GM18951 (cell line): ENCODE measurements around the gene POMP.
A peak's percentile ranks its signal among the peaks of the same experiment; 100 is the strongest.

Experiments used
- POLR2A ChIP-seq: IDR thresholded peaks from 4 replicates; pipeline ENCODE4 v1.6.1; 2011; ENCODE audit warnings: mild to moderate bottlenecking; ENCODE audit not compliant: insufficient read length, insufficient read depth; ENCODE audit errors: extremely low read depth
- in situ Hi-C: fragments of 300-500 bp; cut with MboI; formaldehyde crosslinking; loops from one replicate; pipeline ENCODE4 v1.12.0; 2022; ENCODE audit warnings: low sequenced_read_pairs, mixed read lengths, inconsistent platforms; ENCODE audit not compliant: unreplicated experiment

POMP gene

DNA sequence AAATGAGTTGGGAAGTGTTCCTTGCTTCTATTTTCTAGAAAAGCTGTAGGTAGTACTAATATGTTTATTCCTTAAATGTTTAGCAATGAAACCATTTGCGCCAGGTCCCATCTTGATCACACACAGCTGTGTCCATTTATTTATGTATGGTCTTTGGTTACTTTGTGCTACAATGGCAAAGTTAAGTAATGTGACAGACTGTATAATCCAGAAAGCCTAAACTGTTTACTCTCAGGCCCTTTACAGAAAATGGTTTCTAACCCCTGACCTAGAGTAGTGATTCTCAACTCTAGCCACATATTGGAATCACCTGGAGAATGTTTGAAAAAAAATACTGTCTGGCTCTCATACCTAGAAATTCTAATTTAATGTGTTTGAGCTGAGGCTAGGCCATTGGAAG, 38.5 kb downstream of the POMP start:
- in situ Hi-C loops, result no loop called here
- no peak for TF ChIP-seq POLR2A

DNA sequence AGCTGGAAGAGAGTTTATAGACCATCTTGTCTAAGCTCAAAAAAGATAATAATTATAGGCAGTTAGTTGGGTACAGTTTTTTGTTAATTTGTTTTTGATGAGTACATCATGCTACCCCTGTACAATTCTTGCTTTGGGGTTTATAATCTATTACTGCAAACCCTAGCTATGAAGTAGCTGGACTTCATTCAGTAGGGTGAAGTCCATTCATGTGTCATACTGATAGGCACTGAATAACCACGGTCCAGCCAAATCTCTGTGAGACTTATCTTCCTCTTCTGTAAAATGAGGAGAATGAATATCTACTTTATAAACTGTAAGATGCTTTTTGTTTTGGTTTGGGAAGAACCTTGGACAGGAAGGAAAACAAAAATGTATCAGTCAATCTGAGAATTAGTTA, 40.3 kb downstream of the POMP start:
- in situ Hi-C loops, result no loop called here
- TF ChIP-seq POLR2A, result no peak

DNA sequence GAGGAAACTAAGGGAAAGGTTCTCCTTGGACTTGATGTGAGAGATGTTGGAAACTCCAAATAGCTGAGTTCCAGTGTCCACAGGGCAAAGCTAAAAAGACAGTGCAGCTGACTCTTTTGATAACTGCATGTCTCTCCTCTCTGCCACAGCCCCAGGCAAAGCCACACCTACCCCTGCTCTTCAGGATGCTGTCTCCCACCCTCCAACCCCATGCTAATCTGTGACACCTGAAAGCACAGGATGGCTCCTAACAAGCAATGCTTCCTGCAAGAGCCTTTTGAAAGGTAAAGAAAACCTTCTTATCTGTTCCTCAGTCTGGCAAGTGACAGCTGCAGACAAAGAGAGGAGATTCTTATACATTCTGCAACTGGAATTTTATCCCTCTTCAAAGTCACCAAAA, 45.4 kb downstream of the POMP start:
- TF ChIP-seq POLR2A, result no peak
- in situ Hi-C loops, result no loop called here

DNA sequence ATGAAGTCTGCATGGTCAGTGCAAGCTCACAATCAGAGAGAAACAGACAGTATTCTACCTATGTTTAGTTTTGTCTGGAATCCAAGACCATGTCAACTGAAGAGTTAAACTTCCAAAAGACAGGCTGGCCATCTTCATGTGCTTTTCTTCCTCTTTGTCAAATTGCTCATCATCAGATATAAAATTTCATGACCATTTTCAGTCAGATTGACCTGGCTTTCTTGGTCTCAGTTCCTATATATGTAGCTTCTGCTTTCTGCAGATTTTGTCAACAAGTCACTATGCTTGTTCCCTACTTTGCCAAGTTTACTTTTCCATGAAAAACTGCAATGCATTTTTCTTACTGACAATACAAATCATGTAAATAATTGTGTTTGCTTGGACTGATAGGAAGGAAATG, 46.0 kb downstream of the POMP start:
- in situ Hi-C loops, result no loop called here
- no peak for TF ChIP-seq POLR2A

DNA sequence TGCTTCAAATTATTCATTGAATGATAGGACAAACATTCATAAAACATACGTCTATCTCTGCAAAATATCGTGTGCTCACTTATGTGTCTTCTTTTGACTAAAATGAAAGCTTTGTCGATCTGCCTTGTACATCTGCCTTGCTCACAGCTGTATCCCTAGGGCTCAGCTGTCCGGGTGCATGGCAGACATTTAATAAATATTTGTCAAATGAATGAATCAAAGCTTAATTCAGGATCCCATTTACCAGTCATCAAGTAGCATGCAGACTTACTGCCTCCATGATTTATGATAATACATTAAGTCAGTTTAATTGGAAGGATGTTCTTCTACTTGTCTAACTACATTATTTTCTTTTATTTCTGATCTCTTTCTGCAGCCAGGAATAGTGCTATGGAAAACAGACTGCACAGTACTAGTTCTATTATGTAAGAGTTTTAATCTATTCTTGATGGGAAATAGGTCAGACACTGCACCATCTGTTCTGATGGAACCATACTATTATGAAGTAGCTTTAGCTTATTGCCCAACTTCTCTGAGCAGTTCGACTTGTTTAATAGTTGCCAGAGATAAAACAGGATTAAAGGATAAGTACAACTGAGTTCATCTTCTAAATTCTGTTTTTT, 46.6 kb downstream of the POMP start:
- in situ Hi-C loops, result no loop called here
- TF ChIP-seq POLR2A, result no peak

DNA sequence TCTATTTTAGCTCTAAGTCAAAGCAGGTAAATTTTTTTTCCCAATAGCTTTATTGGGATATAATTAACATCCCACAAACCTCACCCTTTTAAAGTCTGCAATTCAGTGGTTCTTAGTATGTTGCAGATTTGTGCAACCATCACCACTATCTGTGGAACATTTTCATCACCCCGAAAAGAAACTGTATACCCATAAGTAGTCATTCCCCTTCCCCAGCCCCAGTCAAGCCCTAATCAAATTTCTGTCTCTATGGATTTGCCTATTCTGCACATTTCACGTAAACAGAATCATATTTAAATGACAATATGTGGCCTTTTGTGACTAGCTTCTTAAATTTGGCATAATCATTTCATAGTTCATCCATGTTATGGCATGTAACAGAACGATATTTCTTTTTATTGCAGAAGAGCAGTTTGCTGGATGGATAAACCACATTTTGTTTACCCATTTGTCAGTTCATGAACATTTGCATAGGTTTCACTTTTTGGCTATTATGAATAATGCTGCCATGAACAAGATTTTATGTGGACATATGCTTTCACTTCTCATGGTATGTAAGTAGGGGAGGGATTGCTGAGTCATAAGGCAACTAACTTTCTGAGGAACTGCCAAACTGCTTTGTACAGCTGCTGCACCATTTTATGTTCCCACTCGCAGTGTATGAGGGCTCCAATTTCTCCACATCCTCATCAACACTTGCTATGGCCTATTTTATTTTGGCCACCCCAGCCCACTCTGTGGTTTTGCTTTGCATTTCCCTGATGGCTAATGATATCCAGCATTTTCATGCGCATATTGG, 48.9 kb downstream of the POMP start:
- in situ Hi-C loops, result no loop called here
- TF ChIP-seq POLR2A, result no peak

DNA sequence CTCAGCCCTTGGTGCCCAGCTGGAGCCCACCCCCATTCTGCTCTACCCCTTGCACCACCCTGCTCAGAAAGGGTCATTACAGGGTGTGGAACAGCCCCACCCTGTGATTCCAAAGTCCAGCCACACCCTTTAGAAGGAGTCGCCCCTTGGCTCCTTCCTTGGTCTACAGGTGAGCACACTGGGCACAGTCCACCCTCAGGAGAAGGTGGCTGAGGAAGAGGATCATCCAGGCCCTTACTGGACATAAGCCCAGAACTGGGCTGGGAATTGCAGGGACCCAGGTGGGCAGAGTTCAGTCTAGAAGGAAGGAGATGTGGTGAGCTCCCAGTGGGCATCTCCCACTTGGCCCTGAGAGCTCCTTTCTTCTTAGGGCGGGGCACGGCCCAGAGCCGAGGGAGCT, 51.2 kb downstream of the POMP start:
- TF ChIP-seq POLR2A, result no peak
- in situ Hi-C loops, result no loop called here

DNA sequence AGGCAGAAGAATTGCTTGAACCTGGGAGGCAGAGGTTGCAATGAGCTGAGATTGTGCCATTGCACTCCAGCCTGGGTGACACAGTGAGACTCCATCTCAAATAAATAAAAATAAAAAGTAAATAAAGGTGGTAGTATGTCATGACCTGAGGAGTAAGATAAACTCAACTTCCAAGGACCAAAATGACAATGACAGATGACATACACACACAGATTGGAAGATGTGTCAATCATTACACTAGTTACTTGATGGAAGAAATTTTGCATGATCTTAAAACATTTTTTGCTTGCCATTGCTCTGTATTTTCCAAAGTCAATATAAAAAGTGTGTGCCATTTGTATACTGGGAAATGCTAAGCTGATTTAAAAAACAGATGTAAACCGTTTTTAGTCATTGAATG, 55.7 kb downstream of the POMP start:
- TF ChIP-seq POLR2A, result no peak
- in situ Hi-C loops, result no loop called here

DNA sequence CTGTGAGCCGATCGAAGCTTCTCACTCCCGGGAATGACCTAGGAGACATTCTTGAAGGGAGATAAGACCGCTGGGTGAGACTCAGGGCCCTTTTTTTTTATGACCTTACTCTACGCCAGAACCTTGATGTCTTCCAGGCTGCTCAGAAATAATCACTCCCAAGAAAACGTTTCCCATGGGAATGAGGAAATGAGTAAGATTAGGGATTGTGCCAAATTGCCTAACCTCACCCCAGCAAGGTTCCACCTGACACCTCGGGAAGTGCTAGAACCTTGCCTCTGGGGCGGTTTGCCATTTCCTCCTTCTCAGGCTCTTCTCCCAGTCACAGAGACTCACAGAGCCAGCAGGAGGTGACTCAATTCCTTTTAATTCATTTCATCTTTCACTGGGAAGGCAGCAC, 57.6 kb downstream of the POMP start:
- no peak for TF ChIP-seq POLR2A
- in situ Hi-C loops, result no loop called here

DNA sequence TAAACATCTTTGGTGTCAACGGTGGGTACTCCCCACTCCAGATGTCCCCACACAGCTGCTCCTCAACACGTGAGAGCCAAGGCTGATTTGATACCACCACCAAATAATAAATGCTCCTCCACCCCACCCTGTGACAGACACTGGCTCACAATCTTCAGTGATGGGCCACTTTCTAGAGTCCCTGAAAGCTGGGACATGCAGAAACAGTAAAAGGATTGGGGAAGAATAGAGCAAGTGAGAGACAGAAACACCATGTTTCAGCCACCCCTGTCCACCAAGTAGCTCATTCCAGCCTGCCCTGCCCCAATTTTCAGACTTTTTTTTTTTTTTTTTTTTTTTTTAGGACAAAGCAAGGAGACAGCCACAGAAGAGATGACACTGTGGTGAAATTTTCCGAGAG, 58.2 kb downstream of the POMP start:
- no peak for TF ChIP-seq POLR2A

DNA sequence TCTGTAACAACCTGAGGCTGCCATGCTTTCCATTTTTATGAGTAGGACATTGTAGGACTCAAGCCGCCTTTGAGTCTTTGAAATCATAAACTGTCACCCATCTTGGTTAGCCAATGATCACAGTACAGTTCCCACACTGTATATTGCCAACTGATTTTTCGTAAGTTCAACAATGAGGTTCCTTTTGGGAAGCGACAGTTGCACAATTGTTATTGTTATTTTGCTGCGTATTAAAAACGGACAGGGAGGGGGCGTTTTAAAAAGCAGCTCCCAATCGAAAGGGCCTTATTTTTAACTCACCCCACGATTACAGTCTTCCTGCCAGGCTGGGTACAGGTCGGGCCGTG, 59.2 kb downstream of the POMP start:
- TF ChIP-seq POLR2A, result no peak
- in situ Hi-C loops, result no loop called here

More for the DNA sequence above, 58.2 kb downstream of the POMP start:
- in situ Hi-C loops, result no loop called here

DNA sequence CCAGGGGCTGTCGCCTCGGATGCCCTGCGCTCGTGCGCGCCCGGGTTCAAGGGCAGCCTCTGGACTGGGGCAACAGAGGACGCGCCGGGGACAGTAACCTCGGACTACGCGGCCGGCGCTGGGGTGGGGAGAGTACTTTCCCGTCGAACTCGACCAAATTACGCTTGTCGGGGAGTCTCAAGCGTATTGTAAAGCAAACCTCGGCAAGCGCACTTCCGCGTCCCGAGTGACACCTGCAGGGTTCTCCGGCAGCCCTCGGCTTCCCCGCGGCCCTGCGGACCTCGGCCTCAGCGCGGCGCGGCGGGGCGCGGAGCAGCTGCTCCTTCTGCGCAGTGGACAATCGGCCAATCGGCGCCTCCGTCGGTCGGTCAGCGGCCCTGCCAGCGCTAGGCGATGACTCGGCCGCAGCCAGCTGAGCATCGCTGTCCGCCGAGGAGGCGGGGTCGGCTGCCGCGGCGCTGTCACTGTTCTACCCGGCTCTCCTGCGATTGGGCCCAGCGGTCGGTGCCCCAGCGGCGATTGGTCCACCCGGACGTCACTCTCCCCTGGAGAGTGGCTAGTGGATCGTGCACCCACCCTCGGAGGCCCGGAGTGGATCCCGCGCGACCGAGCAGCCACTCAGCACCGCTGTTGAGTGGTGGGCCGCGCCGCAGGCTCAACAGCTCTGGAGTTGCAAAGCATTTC, 59.8 kb downstream of the POMP start, which contains the start of gene SLC46A3:
SLC46A3 (minus strand) TSS at position 428 of the 684 bp plus-strand sequence. CDS start 972 bp downstream, outside the sequence.
- in situ Hi-C loops, result no loop called here
- peak; percentile 61 for TF ChIP-seq POLR2A

DNA sequence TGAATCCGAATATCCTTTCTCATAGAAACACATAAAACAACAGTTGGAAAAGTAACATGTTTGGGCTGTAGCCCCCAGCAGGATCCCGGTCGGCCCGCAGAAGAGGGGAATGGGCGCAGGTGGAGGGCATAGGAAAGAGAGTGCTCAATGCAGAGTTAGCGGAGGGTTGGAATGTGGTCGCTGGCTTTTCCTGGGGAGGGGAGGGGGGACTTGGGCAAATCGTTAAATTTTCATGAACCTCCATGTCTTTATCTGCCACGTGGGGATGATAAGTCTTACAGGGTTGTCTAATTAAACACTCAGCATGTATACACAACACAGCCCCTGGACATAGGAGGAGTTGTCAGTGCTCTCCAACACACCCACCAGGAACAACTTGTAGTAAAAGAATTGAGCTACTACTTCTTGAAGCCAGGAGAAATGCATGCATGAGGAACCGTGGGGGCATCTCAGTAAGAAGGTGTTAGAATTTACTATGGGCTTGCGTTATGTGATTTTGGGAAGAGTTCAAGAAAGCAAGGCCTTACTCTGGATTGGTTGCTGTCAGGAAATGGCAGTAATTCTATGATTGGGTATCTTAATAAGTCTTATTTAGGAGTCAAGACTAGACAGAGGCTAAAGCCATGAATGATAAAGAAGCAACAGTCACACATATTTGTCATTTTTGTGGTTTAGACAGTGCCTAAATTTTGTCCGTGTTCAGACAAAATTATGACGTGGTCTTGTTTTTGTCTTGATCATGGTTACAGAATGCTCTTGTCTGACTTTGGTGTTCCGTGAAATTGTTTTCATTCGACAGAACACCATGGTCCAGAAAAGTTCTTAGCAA, 60.5 kb downstream of the POMP start:
- in situ Hi-C loops, result no loop called here

More for the DNA sequence above, 60.5 kb downstream of the POMP start:
- no peak for TF ChIP-seq POLR2A
